IPS-NIHi11 (cell line): ENCODE data around the gene CRLF2.
"Not testable (repeated sequence)": the region's sequence is repeated elsewhere in the genome, so short reads cannot be mapped to it uniquely, and the experiment has no call there.

Experiments
- DNase-seq: peaks from one replicate; pipeline ENCODE4 v3.0.0; 2012; ENCODE audit warnings: mixed read lengths, low spot score

CRLF2 gene

GRCh38 chrX:1167918-1168481 is 44.4 kb downstream of the CRLF2 start:
- DNase-seq = no peak

DNA sequence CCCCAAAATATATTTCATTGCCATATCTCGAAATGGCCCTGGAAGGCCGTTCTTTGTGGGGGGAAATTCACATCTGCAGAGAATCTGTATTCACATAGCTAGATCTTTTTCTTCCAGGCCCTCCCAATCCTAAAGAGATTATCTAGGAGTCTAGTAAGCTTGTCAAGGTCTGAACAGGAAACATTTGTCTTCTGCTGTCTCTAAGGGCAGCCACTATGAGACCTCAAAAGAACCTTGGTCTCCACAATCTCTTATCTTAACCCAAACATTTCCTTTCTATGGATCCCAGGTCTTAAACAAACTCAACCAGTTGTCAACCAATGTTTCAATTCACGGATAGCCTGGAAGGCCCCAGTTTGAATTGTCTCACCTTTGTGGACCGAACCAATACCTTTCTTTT is 45.0 kb downstream of the CRLF2 start:
- no peak for DNase-seq

DNA sequence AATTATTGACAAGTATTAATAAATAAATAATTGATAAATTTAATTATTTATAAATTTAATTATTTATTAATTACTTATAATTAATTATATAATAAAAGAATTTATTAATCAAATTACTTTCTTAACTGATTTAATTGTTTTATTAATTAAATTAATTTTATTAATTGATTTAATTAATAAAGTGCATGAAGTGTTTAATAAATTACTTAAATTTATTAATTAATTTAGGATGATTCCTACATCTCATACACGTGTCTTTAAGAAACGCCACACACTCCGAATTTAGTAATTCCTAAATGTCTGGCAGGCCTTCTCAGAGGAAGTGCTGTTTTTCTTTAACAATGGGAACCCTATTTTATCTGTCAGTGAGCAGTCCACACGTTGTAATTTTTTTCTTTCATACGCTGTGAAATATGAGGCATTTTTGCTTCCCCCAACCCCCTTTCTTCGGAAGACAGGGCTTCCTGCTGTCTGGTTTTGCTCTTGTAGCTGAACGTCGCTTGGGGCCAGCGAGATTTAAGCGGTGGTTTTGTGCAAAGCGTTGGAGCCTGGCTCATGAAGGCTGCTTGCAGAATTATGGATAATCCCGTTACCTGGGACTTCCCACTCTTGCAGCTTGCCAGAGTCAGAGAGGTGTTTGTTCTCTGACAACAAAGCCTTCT is 46.8 kb downstream of the CRLF2 start:
- no peak for DNase-seq

GRCh38 chrX:1164322-1165288 is 47.8 kb downstream of the CRLF2 start:
- peak; percentile 34 for DNase-seq

- no peak for DNase-seq
These were observed 49.2 kb downstream of the CRLF2 start for GRCh38 chrX:1163231-1163630.

GRCh38 chrX:1162119-1162916 is 50.1 kb downstream of the CRLF2 start:
- DNase-seq = no peak

- DNase-seq = no peak
These were observed 52.9 kb downstream of the CRLF2 start for GRCh38 chrX:1159548-1159947.

DNA sequence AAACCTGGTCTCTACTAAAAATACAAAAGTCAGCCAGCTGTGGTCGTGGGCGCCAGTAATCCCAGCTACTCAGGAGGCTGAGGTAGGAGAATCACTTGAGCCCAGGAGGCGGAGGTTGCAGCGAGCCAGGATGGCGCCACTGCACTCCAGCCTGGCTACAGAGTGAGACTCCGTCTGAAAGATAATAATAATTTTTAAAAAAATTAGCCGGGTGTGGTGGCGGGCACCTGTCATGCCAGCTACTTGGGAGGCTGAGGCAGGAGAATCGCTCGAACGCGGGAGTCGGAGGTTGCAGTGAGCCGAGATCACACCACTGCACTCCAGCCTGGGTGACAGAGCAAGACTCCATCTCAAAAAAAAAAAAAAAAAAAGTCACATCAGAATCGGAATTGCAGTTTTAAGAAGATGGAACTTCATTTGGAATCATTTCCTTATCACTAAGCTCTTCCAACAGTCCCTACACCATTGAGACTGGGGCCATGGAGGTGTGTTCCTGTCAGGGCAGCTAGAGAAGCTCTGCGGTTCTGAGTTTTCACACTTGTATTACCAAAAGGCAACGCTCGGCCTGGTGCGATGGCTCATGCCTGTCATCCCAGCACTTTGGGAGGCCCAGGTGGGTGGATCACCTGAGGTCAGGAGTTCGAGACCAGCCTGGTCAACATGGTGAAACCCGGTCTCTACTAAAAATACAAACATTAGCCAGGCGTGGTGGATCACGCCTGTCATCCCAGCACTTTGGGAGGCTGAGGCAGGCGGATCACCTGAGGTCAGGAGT is 55.6 kb downstream of the CRLF2 start:
- DNase-seq = not testable (repeated sequence)

DNA sequence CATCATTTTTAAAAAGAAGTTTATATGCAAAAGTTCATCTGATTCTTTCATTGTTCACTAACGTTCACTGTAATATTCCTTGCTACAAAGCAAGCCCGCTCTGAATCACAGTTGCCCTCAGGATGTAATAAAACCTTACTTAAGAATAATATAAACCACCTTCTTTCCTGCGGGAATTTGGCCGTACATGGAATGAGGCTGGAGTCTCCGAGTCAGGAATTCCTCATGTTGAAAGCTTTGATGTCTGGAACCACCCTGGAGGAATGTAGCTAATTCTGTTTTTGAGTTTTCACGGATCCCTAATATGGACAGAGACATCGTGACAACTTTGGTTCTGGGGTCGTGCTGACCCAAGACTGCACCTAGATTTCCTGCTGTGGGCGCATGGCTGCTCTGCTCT is 58.5 kb downstream of the CRLF2 start:
- DNase-seq = no peak

- no peak for DNase-seq
These were observed 60.4 kb downstream of the CRLF2 start for GRCh38 chrX:1152090-1152489.

DNA sequence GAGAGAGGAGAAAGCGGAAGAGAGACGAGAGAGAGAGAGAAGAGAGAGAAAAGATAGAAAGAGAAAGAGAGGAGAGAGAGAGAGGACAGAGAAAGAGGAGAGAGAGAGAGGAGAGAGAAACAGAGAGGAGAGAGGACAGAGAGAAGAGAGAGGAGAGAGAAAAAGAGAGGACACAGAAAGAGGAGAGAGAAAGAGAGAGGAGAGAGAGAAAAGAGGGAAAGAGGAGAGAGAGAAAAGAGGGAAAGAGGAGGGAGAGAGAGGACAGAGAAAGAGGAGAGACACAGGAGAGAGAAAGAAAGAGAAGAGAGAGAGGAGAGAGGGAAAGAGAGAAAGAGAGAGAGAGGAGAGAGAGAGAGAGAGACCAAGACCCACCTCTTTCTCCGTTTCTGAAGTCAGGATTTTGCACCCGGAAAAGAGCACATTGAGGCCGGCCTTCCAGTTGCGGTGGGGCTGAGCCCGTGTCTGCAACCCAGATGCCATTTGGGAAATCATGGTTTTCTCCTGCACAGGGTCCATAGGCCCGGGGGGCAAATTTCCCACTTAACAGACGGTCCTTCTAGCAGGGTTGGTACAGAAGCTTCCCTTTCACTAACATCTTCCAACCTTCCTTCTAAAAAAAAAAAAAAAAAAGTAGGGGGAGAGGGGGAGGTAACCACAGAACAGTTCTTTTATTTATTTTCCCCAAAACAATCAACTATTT is 60.9 kb downstream of the CRLF2 start:
- no peak for DNase-seq

GRCh38 chrX:1150569-1151347 is 61.7 kb downstream of the CRLF2 start:
- no peak for DNase-seq

DNA sequence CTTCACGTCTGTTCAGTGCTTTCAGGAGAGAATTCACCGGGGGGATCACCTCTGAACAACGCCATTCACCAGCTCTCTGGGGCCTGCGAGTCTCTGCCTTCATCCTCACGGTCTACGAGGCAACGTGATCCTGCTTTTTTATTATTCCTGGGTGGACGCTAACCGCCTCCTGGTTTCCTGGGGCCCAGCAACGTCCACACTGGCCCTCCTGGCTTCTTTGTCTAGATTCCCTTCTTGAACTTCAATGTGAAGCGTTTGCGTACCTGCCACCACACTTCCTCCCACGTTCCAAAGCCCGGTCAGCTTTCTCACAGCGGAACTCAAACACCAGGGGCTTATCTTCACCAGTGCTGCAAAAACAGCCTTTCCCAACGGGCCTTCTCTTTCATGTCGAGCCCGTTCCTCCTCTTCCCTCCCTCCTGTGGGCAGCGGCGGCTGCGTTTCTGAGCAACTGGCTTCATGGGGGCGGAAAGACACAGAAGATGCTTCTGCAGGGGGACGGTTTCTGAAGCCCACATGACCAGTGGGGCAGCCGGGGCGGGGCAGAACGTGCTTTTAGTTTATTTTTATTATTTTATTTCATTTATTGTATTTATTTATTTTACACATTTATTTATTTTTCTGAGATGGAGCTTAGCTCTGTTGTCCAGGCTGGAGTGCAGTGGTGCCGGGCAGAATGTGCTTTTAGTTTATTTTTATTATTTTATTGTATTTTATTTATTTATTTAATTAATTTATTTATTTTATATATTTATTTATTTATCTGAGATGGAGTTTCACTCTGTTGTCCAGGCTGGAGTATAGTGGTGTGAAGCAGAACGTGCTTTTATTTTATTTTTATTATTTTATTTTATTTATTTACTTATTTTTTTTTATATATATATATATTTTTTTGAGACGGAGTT is 64.6 kb downstream of the CRLF2 start:
- DNase-seq = no peak

GRCh38 chrX:1144293-1144692 is 68.2 kb downstream of the CRLF2 start:
- DNase-seq = no peak
